Retinal pigment epithelial cell (primary cell): ENCODE results near the gene EVA1A.
A peak's percentile ranks its signal among the peaks of the same experiment; 100 is the strongest.

Experiments used
- DNase-seq: peaks from one replicate; pipeline ENCODE4 v3.0.0-alpha.2; 2010; ENCODE audit warnings: low read depth
- H3K4me3 ChIP-seq: 2 replicates; pipeline ENCODE4 v1.5.1; 2011; ENCODE audit warnings: mild to moderate bottlenecking, low read length, control low read depth, moderate library complexity
- TF ChIP-seq, protein P1 (sequence below): conservative IDR thresholded peaks from 2 replicates; pipeline ENCODE4 v1.5.1; 2011; ENCODE audit warnings: low read depth, low read length, control low read depth, inconsistent platforms

Gene EVA1A, protein sequence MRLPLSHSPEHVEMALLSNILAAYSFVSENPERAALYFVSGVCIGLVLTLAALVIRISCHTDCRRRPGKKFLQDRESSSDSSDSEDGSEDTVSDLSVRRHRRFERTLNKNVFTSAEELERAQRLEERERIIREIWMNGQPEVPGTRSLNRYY

DNA sequence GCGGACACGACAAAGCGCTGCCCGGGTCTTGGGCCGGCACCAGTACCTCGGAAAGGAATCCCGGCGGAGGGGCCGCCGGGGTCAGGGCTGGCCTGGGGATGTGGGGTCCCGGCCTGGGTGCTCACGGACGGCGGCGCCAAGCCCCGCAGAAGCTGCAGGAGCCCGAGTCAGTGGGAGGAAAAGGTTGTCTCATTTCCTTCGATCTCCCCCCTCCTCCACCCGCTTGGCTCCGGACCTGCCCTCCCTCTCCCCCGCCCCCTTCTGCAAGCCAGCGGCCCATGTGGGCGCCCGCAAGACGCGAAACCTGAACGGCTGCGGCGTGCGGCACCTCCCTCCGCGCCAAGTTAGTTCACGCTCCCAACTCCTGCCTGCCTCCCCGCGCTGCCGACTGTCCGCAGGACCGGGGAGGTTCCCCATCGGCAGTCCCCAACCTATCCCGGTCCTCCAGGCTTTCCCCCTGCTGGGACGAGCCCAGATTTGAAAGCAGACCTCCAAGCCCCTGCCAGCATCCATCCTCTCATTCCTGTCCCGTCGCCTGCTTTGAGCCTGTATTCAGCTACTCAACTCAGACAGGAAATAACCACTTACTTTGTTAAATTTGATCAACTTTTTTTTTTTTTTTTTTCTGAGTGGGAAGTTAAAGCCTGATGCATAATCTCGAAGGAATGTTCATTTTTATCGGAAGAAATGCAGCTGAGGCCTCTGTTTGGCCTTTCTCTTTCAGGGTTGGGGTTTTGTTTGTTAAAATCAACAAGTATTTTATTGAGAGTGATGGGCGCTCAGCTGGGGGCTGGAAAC lies at the start of gene EVA1A:
Gene EVA1A (minus strand): TSS at position 172 of the 798 bp plus-strand sequence. CDS start 42,799 bp downstream, outside the sequence.
- DNase-seq = peak; percentile 69
- TF ChIP-seq, protein P1, sequence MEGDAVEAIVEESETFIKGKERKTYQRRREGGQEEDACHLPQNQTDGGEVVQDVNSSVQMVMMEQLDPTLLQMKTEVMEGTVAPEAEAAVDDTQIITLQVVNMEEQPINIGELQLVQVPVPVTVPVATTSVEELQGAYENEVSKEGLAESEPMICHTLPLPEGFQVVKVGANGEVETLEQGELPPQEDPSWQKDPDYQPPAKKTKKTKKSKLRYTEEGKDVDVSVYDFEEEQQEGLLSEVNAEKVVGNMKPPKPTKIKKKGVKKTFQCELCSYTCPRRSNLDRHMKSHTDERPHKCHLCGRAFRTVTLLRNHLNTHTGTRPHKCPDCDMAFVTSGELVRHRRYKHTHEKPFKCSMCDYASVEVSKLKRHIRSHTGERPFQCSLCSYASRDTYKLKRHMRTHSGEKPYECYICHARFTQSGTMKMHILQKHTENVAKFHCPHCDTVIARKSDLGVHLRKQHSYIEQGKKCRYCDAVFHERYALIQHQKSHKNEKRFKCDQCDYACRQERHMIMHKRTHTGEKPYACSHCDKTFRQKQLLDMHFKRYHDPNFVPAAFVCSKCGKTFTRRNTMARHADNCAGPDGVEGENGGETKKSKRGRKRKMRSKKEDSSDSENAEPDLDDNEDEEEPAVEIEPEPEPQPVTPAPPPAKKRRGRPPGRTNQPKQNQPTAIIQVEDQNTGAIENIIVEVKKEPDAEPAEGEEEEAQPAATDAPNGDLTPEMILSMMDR = no peak
- H3K4me3 ChIP-seq = peak within 1 kb of the TSS; percentile 96

DNA sequence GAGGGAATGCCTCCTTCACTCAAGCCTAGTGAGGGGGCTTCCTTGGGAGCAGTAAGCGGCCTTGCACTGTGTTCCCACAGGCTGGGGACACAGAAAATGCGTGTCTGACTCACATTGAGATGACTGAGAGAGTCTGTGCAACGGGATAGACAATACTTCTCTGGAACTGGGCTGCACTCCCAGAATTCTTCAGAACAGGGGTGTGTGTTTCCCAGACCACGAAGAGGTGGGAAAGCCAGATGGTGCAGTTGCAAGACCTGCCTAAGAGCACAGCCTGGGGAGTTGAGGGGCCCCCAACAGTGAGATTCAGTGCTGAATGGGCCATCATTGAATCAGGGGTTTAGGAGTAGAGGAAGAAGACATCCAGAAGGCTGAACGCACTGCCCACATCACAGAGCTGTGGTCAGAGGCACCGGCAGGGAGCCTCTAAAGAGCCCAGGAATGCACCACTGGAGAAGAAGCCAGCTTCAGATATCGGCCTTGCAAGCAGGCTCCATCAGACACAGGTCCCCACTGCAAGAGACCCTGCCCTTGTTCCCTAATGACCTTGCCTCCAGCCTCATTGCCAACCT lies 49.3 kb upstream of the EVA1A start:
- TF ChIP-seq, protein P1 = no peak
- no peak overlapping the region for H3K4me3 ChIP-seq
- no peak for DNase-seq

GRCh38 chr2:75609334-75609689 lies 48.6 kb upstream of the EVA1A start:
- H3K4me3 ChIP-seq = no peak overlapping the region
- DNase-seq = no peak
- TF ChIP-seq, protein P1 = no peak

DNA sequence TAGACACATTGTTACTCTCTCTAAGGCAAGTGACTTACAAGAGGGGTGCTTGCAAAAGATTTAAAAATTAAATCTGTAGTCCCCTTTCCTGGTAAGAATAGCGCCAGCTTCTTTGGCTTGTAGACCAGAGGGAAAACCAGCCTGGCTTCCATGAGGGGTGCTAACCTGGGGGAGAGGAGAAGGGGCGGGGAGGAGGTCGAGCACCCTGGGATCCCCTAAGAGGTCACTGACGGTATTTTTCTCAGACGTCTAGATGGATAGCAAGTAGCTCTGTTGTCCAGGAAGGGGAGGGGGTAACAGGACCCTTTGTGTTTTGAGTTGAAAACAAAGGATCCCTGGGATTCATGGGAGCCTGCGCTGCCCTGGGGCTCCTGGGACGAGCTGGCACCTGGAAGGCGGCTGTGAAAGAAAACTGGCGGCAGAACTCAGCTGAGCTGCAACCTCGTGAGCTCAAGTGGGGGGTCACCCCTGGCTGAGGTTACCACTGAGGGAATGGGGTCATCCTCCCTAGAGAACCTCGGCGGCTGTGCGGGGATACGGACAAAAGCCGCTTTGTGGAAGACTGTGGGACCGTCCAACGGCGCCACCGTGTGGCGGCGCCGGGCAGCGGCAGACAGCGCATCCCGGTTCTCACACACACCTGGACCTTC lies 48.1 kb upstream of the EVA1A start:
- TF ChIP-seq, protein P1 = peak; percentile 99
- H3K4me3 ChIP-seq = peak overlapping the region; percentile 30
- no peak for DNase-seq

DNA sequence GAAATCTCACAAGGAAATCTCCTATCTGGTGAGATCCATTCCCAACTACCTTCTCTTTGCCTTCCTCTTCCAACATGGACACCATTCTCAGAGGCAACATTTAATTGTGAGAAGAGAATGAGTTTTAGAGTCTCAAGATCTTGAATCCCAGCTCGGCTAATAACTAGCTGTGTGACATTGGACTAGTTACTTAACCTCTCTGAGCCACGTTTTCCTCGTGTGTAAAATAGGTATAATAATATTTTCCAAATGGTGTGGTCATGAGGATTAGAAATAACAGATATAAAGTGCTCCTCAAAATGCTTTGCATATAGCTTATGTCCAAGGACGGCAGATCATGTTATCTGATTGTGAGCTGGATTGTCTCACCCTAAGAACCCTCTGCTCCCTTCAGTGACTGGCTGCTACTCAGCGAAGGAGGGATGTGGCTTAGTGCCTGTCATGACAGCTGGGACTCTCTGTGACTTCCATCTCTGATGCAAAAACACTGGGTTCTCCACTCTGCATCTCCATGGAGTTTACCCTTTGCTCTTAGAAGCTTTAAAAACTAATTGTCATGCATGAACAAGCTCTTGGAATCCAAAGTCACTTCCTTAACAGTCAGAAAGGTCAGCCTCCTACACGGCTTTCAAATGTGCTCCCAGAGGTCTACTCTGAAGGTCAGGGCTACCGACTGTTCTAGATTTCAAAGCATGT lies 47.4 kb upstream of the EVA1A start:
- TF ChIP-seq, protein P1 = no peak
- DNase-seq = peak; percentile 77
- no peak overlapping the region for H3K4me3 ChIP-seq

- TF ChIP-seq, protein P1 = no peak
These were observed 46.7 kb upstream of the EVA1A start for GRCh38 chr2:75607400-75607798.

More at GRCh38 chr2:75607400-75607798, 46.7 kb upstream of the EVA1A start:
- no peak overlapping the region for H3K4me3 ChIP-seq
- DNase-seq = no peak
